Measurements from ENCODE around the gene PCDHGB2. TPM values are rescaled to one million over a fixed set of nuclear protein-coding genes. Genes with fewer than 3 reads are reported as not detected.
"Not testable (repeated sequence)": the region's sequence is repeated elsewhere in the genome, so short reads cannot be mapped to it uniquely, and the experiment has no call there.

The PCDHGB2 gene
- 0.12 to 0.15 TPM (median 0.12 TPM) in 3 replicates for polyA plus RNA-seq
- polyA plus RNA-seq (2011; ENCODE audit: low read depth) = 0.10 TPM
- polyA plus RNA-seq (2011; cell fraction: cytosol; rRNA removed) = 0.06 TPM in 1 of 2 replicates, not detected in the other
- polyA plus RNA-seq (2011; cell fraction: nucleus; rRNA removed) = 0.45 and 0.61 TPM in 2 replicates
- polyA plus RNA-seq (2012; ENCODE audit: low replicate concordance) = 0.09 and 0.18 TPM in 2 replicates
- 0.16 to 0.69 TPM in 2 of 3 replicates, not detected in the other for polyA minus RNA-seq
- not detected for polyA minus RNA-seq (2011; cell fraction: cytosol; rRNA and poly(A)+ RNA removed)
- polyA minus RNA-seq (2011; cell fraction: nucleus; rRNA and poly(A)+ RNA removed) = 1.1 and 2.2 TPM in 2 replicates

DNA sequence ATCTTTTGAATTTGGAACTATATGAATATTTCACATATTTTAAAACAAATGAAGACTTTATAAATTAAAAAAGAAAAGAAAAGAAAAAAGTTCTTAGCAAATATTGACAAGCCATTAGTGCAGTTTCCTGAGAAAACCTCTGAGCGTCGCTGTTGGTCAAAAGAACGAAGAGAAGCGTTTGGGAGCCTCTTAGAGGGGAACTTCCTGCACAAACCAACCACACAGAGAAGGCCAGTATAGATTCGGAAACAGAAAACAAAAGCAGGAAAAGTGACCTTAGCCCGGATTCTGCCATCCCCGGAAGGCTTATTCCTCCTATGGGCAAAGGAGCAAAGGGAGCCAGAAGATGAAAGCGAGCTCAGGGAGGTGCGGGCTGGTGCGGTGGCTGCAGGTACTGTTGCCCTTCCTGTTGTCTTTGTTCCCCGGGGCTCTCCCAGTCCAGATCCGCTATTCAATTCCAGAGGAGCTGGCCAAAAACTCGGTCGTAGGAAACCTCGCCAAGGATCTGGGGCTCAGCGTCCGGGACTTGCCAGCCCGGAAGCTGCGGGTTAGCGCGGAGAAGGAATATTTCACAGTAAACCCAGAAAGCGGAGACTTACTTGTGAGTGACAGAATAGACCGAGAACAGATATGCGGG, at the start of gene PCDHGB2:
TSS of gene PCDHGB2 (plus strand) at position 205 of the 637 bp plus-strand sequence. CDS start at position 347, 142 bp downstream.
- H3K79me2 ChIP-seq (ENCODE audit: control insufficient read depth, insufficient read depth, low read length) = no peaks in the 10 kb centered on the region
- no peak within 1 kb of the TSS for H3K27ac ChIP-seq (ENCODE audit: control insufficient read depth, insufficient read depth, low read length)
- dilution Hi-C loops (cut with MboI; ENCODE audit: extremely low pct_ligation_motif_present, low sequenced_read_pairs) = no loop called here
- no peak for DNase-seq (ENCODE audit: low read depth, low spot score)
- no peak within 1 kb of the TSS for H2AFZ ChIP-seq (ENCODE audit: control insufficient read depth, low read length)
- FAIRE-seq = no peak
- no peaks in the 10 kb centered on the region for H4K20me1 ChIP-seq (ENCODE audit: control insufficient read depth, extremely low read depth, insufficient read depth, low read length)
- H3K4me2 ChIP-seq (ENCODE audit: control insufficient read depth, extremely low read depth, insufficient read depth, low read depth, low read length) = peak within 1 kb of the TSS; percentile 18
- no peaks in the 10 kb centered on the region for H3K9me1 ChIP-seq (ENCODE audit: control insufficient read depth, extremely low read depth, insufficient read depth, low read length)
- H3K27me3 ChIP-seq (ENCODE audit: control insufficient read depth, extremely low read depth, insufficient read depth, low read length) = peaks cover 34% of the 10 kb centered on the region
- no peaks in the 10 kb centered on the region for H3K36me3 ChIP-seq (ENCODE audit: control insufficient read depth in 2 of 2, extremely low read depth in 1 of 2, insufficient read depth in 2 of 2, low read length in 2 of 2)
- no peak within 1 kb of the TSS for H3K4me3 ChIP-seq (ENCODE audit: control insufficient read depth in 2 of 3, extremely low read depth in 1 of 3, insufficient read depth in 2 of 3, low read depth in 1 of 3, low read length in 3 of 3)
- H3K9me3 ChIP-seq (ENCODE audit: control insufficient read depth, low read depth, low read length) = peaks cover 15% of the 10 kb centered on the region
- H3K4me1 ChIP-seq (ENCODE audit: control insufficient read depth, extremely low read depth, insufficient read depth, low read length) = no peaks in the 10 kb centered on the region
- no peak within 1 kb of the TSS for H3K9ac ChIP-seq (ENCODE audit: control insufficient read depth, extremely low read depth, insufficient read depth, low read length)
- no peak for TF ChIP-seq EZH2 (IDR thresholded peaks at IDR 0.05; ENCODE audit: low read length)
- TF ChIP-seq, protein P1, sequence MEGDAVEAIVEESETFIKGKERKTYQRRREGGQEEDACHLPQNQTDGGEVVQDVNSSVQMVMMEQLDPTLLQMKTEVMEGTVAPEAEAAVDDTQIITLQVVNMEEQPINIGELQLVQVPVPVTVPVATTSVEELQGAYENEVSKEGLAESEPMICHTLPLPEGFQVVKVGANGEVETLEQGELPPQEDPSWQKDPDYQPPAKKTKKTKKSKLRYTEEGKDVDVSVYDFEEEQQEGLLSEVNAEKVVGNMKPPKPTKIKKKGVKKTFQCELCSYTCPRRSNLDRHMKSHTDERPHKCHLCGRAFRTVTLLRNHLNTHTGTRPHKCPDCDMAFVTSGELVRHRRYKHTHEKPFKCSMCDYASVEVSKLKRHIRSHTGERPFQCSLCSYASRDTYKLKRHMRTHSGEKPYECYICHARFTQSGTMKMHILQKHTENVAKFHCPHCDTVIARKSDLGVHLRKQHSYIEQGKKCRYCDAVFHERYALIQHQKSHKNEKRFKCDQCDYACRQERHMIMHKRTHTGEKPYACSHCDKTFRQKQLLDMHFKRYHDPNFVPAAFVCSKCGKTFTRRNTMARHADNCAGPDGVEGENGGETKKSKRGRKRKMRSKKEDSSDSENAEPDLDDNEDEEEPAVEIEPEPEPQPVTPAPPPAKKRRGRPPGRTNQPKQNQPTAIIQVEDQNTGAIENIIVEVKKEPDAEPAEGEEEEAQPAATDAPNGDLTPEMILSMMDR (optimal IDR thresholded peaks at IDR 0.05 in 1 of 3, IDR thresholded peaks at IDR 0.05 in 1 of 3, conservative IDR thresholded peaks at IDR 0.05 in 1 of 3; ENCODE audit: extremely low read depth in 1 of 3, insufficient read depth in 2 of 3, low read length in 3 of 3) = peak in 2 of 3 experiments; percentile 4 to 28

DNA sequence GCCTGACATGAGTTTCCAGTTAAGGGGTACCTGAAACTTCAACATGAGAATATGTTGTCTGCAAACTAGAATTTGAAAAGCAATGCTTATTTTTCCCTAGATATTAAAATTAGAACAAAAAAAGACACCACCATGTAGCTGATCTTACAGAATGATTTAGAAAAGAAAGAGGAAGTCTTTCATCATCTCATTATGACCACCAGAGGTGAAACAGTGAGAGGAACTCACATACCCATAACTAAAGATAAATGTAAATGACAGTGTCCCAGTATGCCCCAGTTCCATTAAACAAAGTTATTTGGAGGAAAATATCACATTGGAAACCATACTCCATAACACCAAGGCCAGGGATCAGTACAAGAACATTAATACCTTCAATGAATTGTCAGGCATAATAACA, 46.1 kb upstream of the PCDHGB2 start:
- no peak overlapping the region for H3K4me3 ChIP-seq (ENCODE audit: control insufficient read depth in 2 of 3, extremely low read depth in 1 of 3, insufficient read depth in 2 of 3, low read depth in 1 of 3, low read length in 3 of 3)
- no peaks in the 10 kb centered on the region for H3K4me1 ChIP-seq (ENCODE audit: control insufficient read depth, extremely low read depth, insufficient read depth, low read length)

DNA sequence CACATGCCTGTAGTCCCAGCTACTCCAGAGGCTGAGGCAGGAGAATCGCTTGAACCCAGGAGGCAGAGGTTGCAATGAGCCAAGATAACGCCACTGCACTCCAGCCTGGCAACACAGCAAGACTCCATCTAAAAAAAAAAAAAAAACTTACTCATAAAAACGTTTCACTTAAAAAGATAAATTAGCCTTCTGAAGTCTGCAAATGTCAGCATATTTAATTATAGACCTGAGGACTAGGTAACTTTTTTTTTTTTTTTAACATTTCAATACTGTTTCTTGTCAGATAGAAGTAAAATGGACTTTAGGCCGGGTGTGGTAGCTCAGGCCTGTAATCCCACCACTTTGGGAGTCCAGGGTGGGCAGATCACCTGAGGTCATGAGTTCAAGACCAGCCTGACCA, 42.8 kb upstream of the PCDHGB2 start:
- FAIRE-seq; dilution Hi-C loops (cut with MboI; ENCODE audit: extremely low pct_ligation_motif_present, low sequenced_read_pairs); H3K4me2 ChIP-seq (ENCODE audit: control insufficient read depth, extremely low read depth, insufficient read depth, low read depth, low read length); DNase-seq (ENCODE audit: low read depth, low spot score); H4K20me1 ChIP-seq (ENCODE audit: control insufficient read depth, extremely low read depth, insufficient read depth, low read length); H3K27me3 ChIP-seq (ENCODE audit: control insufficient read depth, extremely low read depth, insufficient read depth, low read length); H3K9ac ChIP-seq (ENCODE audit: control insufficient read depth, extremely low read depth, insufficient read depth, low read length); H2AFZ ChIP-seq (ENCODE audit: control insufficient read depth, low read length); H3K4me3 ChIP-seq (ENCODE audit: control insufficient read depth in 2 of 3, extremely low read depth in 1 of 3, insufficient read depth in 2 of 3, low read depth in 1 of 3, low read length in 3 of 3); H3K27ac ChIP-seq (ENCODE audit: control insufficient read depth, insufficient read depth, low read length); H3K4me1 ChIP-seq (ENCODE audit: control insufficient read depth, extremely low read depth, insufficient read depth, low read length); H3K9me1 ChIP-seq (ENCODE audit: control insufficient read depth, extremely low read depth, insufficient read depth, low read length): not testable (repeated sequence)
- peaks cover 1 to 12% of the 10 kb centered on the region in 2 experiments for H3K36me3 ChIP-seq (ENCODE audit: control insufficient read depth in 2 of 2, extremely low read depth in 1 of 2, insufficient read depth in 2 of 2, low read length in 2 of 2)
- H3K9me3 ChIP-seq (ENCODE audit: control insufficient read depth, low read depth, low read length) = peaks cover 22% of the 10 kb centered on the region
- H3K79me2 ChIP-seq (ENCODE audit: control insufficient read depth, insufficient read depth, low read length) = peaks cover 15% of the 10 kb centered on the region

More for the DNA sequence above, 46.1 kb upstream of the PCDHGB2 start:
- H3K79me2 ChIP-seq (ENCODE audit: control insufficient read depth, insufficient read depth, low read length) = peaks cover 3% of the 10 kb centered on the region
- no peak overlapping the region for H3K9ac ChIP-seq (ENCODE audit: control insufficient read depth, extremely low read depth, insufficient read depth, low read length)
- H2AFZ ChIP-seq (ENCODE audit: control insufficient read depth, low read length) = no peak overlapping the region
- no peaks in the 10 kb centered on the region for H4K20me1 ChIP-seq (ENCODE audit: control insufficient read depth, extremely low read depth, insufficient read depth, low read length)
- peaks cover 0 to under 1% of the 10 kb centered on the region in 2 experiments for H3K36me3 ChIP-seq (ENCODE audit: control insufficient read depth in 2 of 2, extremely low read depth in 1 of 2, insufficient read depth in 2 of 2, low read length in 2 of 2)
- no peaks in the 10 kb centered on the region for H3K27me3 ChIP-seq (ENCODE audit: control insufficient read depth, extremely low read depth, insufficient read depth, low read length)
- H3K9me3 ChIP-seq (ENCODE audit: control insufficient read depth, low read depth, low read length) = peaks cover 10% of the 10 kb centered on the region
- DNase-seq (ENCODE audit: low read depth, low spot score) = no peak
- H3K9me1 ChIP-seq (ENCODE audit: control insufficient read depth, extremely low read depth, insufficient read depth, low read length) = no peaks in the 10 kb centered on the region
- no peak overlapping the region for H3K4me2 ChIP-seq (ENCODE audit: control insufficient read depth, extremely low read depth, insufficient read depth, low read depth, low read length)
- H3K27ac ChIP-seq (ENCODE audit: control insufficient read depth, insufficient read depth, low read length) = no peak overlapping the region
- FAIRE-seq = no peak
- TF ChIP-seq EZH2 (IDR thresholded peaks at IDR 0.05; ENCODE audit: low read length) = no peak
- TF ChIP-seq, protein P1 (optimal IDR thresholded peaks at IDR 0.05 in 1 of 3, IDR thresholded peaks at IDR 0.05 in 1 of 3, conservative IDR thresholded peaks at IDR 0.05 in 1 of 3; ENCODE audit: extremely low read depth in 1 of 3, insufficient read depth in 2 of 3, low read length in 3 of 3) = no peak
- dilution Hi-C loops (cut with MboI; ENCODE audit: extremely low pct_ligation_motif_present, low sequenced_read_pairs) = no loop called here
